Adrenal gland (tissue), 5 donors: ENCODE results near the gene SLAMF8.

ENCODE experiments used
- CTCF ChIP-seq, 6 experiments: fragments of 450-650 bp in 4 of 6; fragments of 200-600 bp in 2 of 6; sonication (generic) in 1 of 6; IDR thresholded peaks; 1 replicate in 5 of 6; 2 replicates in 1 of 6; pipeline versions ENCODE4 v1.5.1 to v1.8.0; 2016 to 2021; ENCODE audit warnings: antibody characterized with exemption in 6 of 6, mild to moderate bottlenecking in 2 of 6, moderate library complexity in 1 of 6
- POLR2A ChIP-seq, 2 donors: fragments of 450-650 bp; IDR thresholded peaks; one replicate each; pipeline ENCODE4 v1.6.1; 2017; ENCODE audit warnings: antibody characterized with exemption in 2 of 2, mild to moderate bottlenecking in 2 of 2, moderate library complexity in 1 of 2
- donor health status: DM: no; HTN: no; CAD: no.

GRCh38 chr1:159802111-159802510 lies 24.6 kb upstream of the SLAMF8 start, which contains the start of gene FCRL6:
- TF ChIP-seq CTCF (IDR thresholded peaks at IDR 0.05) (no peak), POLR2A (IDR thresholded peaks at IDR 0.05) (no peak)
